Epithelial cell of alveolus of lung (primary cell): ENCODE results near the gene ABO. TPM values are rescaled to one million over a fixed set of nuclear protein-coding genes. Genes with fewer than 3 reads are reported as not detected.

ENCODE experiments used
- total RNA-seq: library from RNA; depleted of rRNA; stranded (reverse); fragments of >200 nt; gene quantifications from 2 replicates; pipeline ENCODE4 v1.2.1, GENCODE V29; 2015

Gene ABO
- not detected in 2 replicates for total RNA-seq

DNA sequence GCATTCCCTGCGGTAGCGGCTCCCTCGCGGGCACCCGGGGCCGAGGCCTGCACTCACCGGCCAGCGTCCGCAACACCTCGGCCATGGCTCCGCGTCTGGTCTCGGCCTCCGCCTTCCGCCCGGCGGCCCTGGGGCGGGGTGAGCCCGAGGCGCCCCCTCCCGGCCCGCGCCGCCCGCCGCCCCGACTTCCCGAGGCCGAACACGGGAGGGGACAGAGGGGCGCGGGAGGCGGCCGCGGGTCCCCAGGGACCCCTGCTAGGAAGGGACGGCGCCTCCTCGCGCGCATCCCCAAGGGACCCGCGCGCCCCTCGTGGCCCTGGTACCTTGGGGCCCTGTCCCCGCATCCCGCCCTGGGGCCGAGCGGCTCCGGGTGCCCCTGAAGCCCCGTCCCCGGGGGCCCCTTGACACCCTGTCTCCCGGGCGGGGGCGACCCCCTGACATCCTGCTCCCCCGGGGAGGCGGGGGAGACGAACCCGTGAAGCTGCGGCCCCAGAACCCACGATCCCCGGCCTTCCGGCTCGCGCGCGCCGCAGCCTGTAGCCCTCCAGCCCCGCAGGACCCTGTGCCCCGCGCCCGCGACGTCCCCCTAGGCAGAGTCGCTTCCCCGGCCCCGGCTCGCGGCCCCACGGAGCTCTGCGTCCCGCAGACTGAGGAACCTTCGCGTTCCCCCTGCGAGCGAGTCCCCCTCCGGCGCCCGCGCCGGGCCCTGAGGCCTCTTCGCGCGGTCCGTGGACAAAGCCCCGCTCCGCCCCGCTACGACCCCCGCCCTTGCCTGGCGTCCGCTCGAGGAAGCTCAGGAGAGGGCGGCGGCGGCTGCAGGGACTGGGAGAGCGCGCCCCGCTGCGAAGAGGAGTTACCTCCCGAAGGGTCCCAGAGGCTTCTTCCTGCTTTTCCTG, at the start of gene ABO:
TSS of gene ABO (minus strand) at position 97 of the 896 bp plus-strand sequence.

DNA sequence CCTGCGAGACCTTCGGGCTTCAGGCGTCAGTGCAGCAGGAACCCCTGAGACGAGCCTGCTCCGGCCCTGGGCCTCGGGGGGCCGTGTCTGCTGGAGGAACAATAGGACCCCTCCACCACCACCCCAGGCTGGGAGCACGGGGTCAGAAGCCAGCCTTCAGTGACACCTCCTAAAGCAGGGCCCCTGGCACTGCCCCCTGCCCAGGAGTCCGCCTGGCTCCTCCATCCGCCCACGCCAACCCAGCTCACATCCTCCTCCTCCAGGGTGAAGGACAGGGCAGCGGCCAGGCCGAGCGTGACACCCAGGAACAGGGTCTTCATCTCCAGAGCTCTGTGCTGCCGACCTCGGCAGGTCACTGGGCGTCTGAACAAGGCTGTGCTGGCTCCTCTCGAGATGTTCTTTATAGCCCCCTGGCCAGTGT, 66.1 kb downstream of the ABO start, which contains the start of gene OBP2B:
TSS of gene OBP2B (minus strand) at position 371 of the 421 bp plus-strand sequence. CDS start at position 320, 51 bp downstream.

Other genes starting within 250 kb of the ABO start
- 45.9 and 62.1 TPM in 2 replicates for gene GTF3C5, start 244.2 kb downstream of the ABO start, total RNA-seq
- gene CEL, start 213.2 kb downstream of the ABO start, total RNA-seq, result 0.52 and 1.1 TPM in 2 replicates
- 14.9 and 17.5 TPM in 2 replicates for gene RALGDS, start 154.0 kb downstream of the ABO start, total RNA-seq
- 5.7 and 15.4 TPM in 2 replicates for gene GBGT1, start 111.3 kb downstream of the ABO start, total RNA-seq
- not detected in 2 replicates for gene OBP2B, start 66.0 kb downstream of the ABO start, total RNA-seq
- gene SURF6, start 61.0 kb upstream of the ABO start, total RNA-seq, result 12.8 and 18.4 TPM in 2 replicates
- gene MED22, start 72.9 kb upstream of the ABO start, total RNA-seq, result 19.3 and 20.9 TPM in 2 replicates
- 3,220 and 5,278 TPM in 2 replicates for gene RPL7A, start 73.0 kb upstream of the ABO start, total RNA-seq
- 37.9 TPM in 2 replicates for gene SURF1, start 81.3 kb upstream of the ABO start, total RNA-seq
- 10.0 and 14.5 TPM in 2 replicates for gene SURF2, start 81.3 kb upstream of the ABO start, total RNA-seq
- gene SURF4, start 100.9 kb upstream of the ABO start, total RNA-seq, result 295 and 445 TPM in 2 replicates
- 0.13 and 1.4 TPM in 2 replicates for gene STKLD1, start 101.2 kb upstream of the ABO start, total RNA-seq
- gene REXO4, start 142.8 kb upstream of the ABO start, total RNA-seq, result 14.7 and 18.2 TPM in 2 replicates
- gene ADAMTS13, start 147.2 kb upstream of the ABO start, total RNA-seq, result 0.39 and 4.0 TPM in 2 replicates
- 5.8 and 9.4 TPM in 2 replicates for gene CACFD1, start 184.8 kb upstream of the ABO start, total RNA-seq
- 3.5 and 28.6 TPM in 2 replicates for gene SLC2A6, start 203.9 kb upstream of the ABO start, total RNA-seq
- 1.0 TPM in 1 of 2 replicates, not detected in the other for gene MYMK, start 249.8 kb upstream of the ABO start, total RNA-seq